Stimulated activated CD4-positive, alpha-beta T cell treated with anti-CD3 and anti-CD28 coated beads, Interleukin-15, amount 100 ng/mL, for 48 hours (primary cell): ENCODE data around the gene CAMK2N2.

Source experiments
- DNase-seq, 2 donors: peaks; one replicate each; pipeline ENCODE4 v3.0.0-alpha.2; 2020; ENCODE audit warnings: low read depth in 2 of 2

Gene CAMK2N2

GRCh38 chr3:184222521-184222920 lies 38.8 kb downstream of the CAMK2N2 start:
- DNase-seq = no peak

- DNase-seq = no peak
These were observed 42.5 kb downstream of the CAMK2N2 start for GRCh38 chr3:184218814-184219213.

GRCh38 chr3:184211718-184212117 lies 49.6 kb downstream of the CAMK2N2 start:
- no peak for DNase-seq

- no peak for DNase-seq
These were observed 50.1 kb downstream of the CAMK2N2 start for GRCh38 chr3:184211297-184211696.
